GM12878 (cell line): ENCODE data around the gene HEPHL1. TPM values are rescaled to one million over a fixed set of nuclear protein-coding genes. Genes with fewer than 3 reads are reported as not detected.

Experiments used
- ATAC-seq: fragments of 200-7000 bp; cut with Tn5 transposase; 3 replicates; pipeline ENCODE4 v1.9.1; 2020; ENCODE audit warnings: mild to moderate bottlenecking, moderate library complexity
- BruUV-seq: library from RNA; stranded (reverse); fragments of 400-500 nt; replicated peaks from 2 replicates; lab custom pipeline; 2021; lab: Mats Ljungman, UMichigan
- CTCF ChIA-PET: fragments of 300-600 bp; sonication (Branson Sonifier 250); formaldehyde crosslinking; extraction: SDS; loops from one replicate; lab custom pipeline; 2021; ENCODE audit warnings: inconsistent platforms; lab: Yijun Ruan, JAX
- POLR2A ChIA-PET: fragments of 350-600 bp; formaldehyde crosslinking; extraction: SDS; loops from one replicate; lab custom pipeline; 2021; ENCODE audit warnings: inconsistent platforms; lab: Charles Lee
- RAD21 ChIA-PET: fragments of 300-600 bp; sonication (Branson Sonifier 250); formaldehyde crosslinking; loops from one replicate; lab custom pipeline; 2023; ENCODE audit warnings: antibody characterized with exemption; ENCODE audit not compliant: unreplicated experiment; lab: Charles Lee
- SMC1A ChIA-PET: fragments of 300-600 bp; sonication (Branson Sonifier 250); formaldehyde crosslinking; loops from one replicate; lab custom pipeline; 2023; ENCODE audit not compliant: unreplicated experiment, uncharacterized antibody; lab: Charles Lee
- DNase-seq: peaks from one replicate; pipeline ENCODE4 v3.0.0-alpha.2; 2011; ENCODE audit warnings: low read depth, low spot score
- FAIRE-seq: peaks from 3 replicates; lab custom pipeline; 2011; peaks lifted over from hg19 to GRCh38; lab: Jason Lieb, UNC
- H2AFZ ChIP-seq: 2 replicates; pipeline ENCODE4 v1.6.0; 2011; ENCODE audit warnings: low read depth, low read length, control low read depth; ENCODE audit not compliant: control insufficient read depth
- H3K27ac ChIP-seq: 2 replicates; pipeline ENCODE4 v1.5.1; 2011; ENCODE audit warnings: control low read depth; ENCODE audit not compliant: control insufficient read depth, insufficient read depth
- H3K27me3 ChIP-seq, 2 experiments: replicated peaks in 1 of 2; 2 replicates each; pipeline versions ENCODE4 v1.6.0 to v1.6.1; 2011; ENCODE audit warnings: low read length in 1 of 2; ENCODE audit not compliant: control insufficient read depth in 2 of 2, insufficient read depth in 2 of 2
- H3K36me3 ChIP-seq, 2 experiments: 2 replicates each; pipeline ENCODE4 v1.5.1; 2011; ENCODE audit warnings: low read length in 1 of 2; ENCODE audit not compliant: control insufficient read depth in 2 of 2, insufficient read depth in 2 of 2
- H3K4me1 ChIP-seq: 2 replicates; pipeline ENCODE4 v1.6.1; 2011; ENCODE audit warnings: mild to moderate bottlenecking, low read length, moderate library complexity, mixed read lengths; ENCODE audit not compliant: control insufficient read depth, insufficient read depth
- H3K4me2 ChIP-seq: 2 replicates; pipeline ENCODE4 v1.6.0; 2011; ENCODE audit warnings: control low read depth; ENCODE audit not compliant: control insufficient read depth, insufficient read depth
- H3K4me3 ChIP-seq: fragments of 200-600 bp; sonication (generic); 2 replicates; pipeline ENCODE4 v1.5.1; 2016
- H3K79me2 ChIP-seq: 2 replicates; pipeline ENCODE4 v1.6.0; 2011; ENCODE audit warnings: low read length; ENCODE audit not compliant: control insufficient read depth, insufficient read depth
- H3K9ac ChIP-seq: 2 replicates; pipeline ENCODE4 v1.8.0; 2011; ENCODE audit warnings: low read length, control low read depth, mixed read lengths; ENCODE audit not compliant: control insufficient read depth, insufficient read depth
- H3K9me3 ChIP-seq: replicated peaks from 3 replicates; pipeline ENCODE4 v1.5.1; 2011; ENCODE audit warnings: mild to moderate bottlenecking, low read length; ENCODE audit not compliant: control insufficient read depth, insufficient read depth
- H4K20me1 ChIP-seq: 2 replicates; pipeline ENCODE4 v1.6.0; 2011; ENCODE audit not compliant: control insufficient read depth, insufficient read depth
- EGR1 ChIP-seq, 2 experiments: IDR thresholded peaks; 1 replicate in 1 of 2; 2 replicates in 1 of 2; pipeline ENCODE4 v1.6.1; 2011 to 2012; ENCODE audit warnings: low read depth in 2 of 2, low read length in 2 of 2, borderline replicate concordance in 1 of 2, mild to moderate bottlenecking in 1 of 2, moderate library complexity in 1 of 2
- IKZF1 ChIP-seq: fragments of 450-650 bp; conservative IDR thresholded peaks from 2 replicates; pipeline ENCODE4 v1.6.1; 2017; ENCODE audit warnings: antibody characterized with exemption, mild to moderate bottlenecking
- MXI1 ChIP-seq: fragments of 150-350 bp; IDR thresholded peaks from 2 replicates; pipeline ENCODE4 v1.6.1; 2011; ENCODE audit warnings: low read depth, mild to moderate bottlenecking, inconsistent platforms, low read length, improper control_type of control experiment
- SUZ12 ChIP-seq: fragments of 200-600 bp; sonication (generic); IDR thresholded peaks from one replicate; pipeline ENCODE4 v1.6.1; 2018; ENCODE audit warnings: antibody characterized with exemption, mild to moderate bottlenecking; ENCODE audit not compliant: unreplicated experiment
- WGBS: methylation state at CpG from one replicate; pipeline ENCODE4 v1.1.6; 2016; ENCODE audit warnings: low lambda C conversion rate; ENCODE audit not compliant: insufficient replicate concordance, insufficient coverage; ENCODE audit errors: missing lambda C conversion rate; 5-methylcytosine and 5-hydroxymethylcytosine counted together
- in situ Hi-C: fragments of 300-500 bp; cut with MboI; formaldehyde crosslinking; loops from 9 replicates; pipeline ENCODE4 v1.14.3; 2018; ENCODE audit warnings: mixed read lengths
- intact Hi-C: fragments of 100-400 bp; cut with micrococcal nuclease; formaldehyde crosslinking; loops from one replicate; pipeline ENCODE4 v1.14.2; 2022; ENCODE audit not compliant: unreplicated experiment
- polyA plus RNA-seq, 11 experiments: library from polyadenylated mRNA; depleted of rRNA in 4 of 11; unstranded in 6 of 11; stranded (reverse) in 5 of 11; fragments of >200 nt; fragmentation: Nextera tagmentation in 4 of 11; fragmentation: Illumina TruSeq in 1 of 11; extraction: Ambion mirVana in 4 of 11; extraction: Trizol in 1 of 11; gene quantifications; 1 replicate in 1 of 11; 2 replicates in 10 of 11; pipeline versions ENCODE4 v1.2.1 to v1.2.3, GENCODE V29; 2011 to 2016; ENCODE audit warnings: inconsistent platforms in 2 of 11, missing spikeins in 2 of 11, low read depth in 1 of 11
- total RNA-seq, 4 experiments: library from RNA; depleted of rRNA in 3 of 4; stranded (reverse); fragments of >200 nt in 3 of 4; fragmentation: Illumina TruSeq in 1 of 4; extraction: Trizol in 1 of 4; gene quantifications; 2 replicates each; pipeline versions ENCODE4 v1.2.1 to v1.2.3, GENCODE V29; 2013 to 2021

The HEPHL1 gene
- total and polyA plus RNA-seq, 10 of the 15 experiments (the other 5 are each of a cell fraction or from before 2014, with no cell fraction given): 0.02 to 0.08 (median 0.05) TPM; not detected in 6

DNA sequence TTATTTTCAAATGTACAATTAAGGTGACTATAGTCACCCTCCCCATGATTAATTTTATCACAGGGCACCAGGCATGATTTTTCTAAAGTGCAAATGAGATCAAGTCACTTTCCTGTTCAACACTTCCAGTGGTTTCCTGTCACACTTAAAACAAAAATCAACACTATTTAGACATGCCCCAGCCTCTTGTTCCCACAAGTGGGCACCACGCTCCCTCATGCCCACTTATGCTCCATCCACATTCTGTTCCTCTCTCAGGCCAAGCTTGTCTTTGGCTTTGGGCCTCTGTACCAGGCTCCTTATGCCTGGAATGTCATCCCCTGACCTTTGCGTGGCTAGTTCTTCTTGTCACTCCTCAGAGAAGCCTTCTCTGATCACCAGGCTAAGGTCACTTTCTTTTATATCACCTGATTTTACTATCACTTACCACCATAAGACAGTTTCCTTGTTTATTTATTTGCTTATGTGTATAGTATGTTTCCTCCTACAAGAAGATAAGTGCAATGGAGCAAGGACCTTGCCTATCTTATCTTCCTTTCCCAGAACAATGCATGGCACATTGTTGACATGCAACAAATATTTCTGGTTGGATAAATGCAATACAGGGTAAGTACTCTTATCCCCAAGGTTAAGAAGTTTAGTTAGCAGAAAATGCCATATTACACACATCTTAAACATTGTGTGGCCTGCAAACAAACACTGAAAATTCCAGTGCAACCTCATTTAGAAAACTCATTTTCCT is 56.6 kb downstream of the HEPHL1 start:
- Histone ChIP-seq H3K9ac (no peak overlapping the region), H3K9me3 (no peaks in the 10 kb centered on the region), H3K4me3 (no peak overlapping the region), H3K36me3 (no peaks in the 10 kb centered on the region), H3K27ac (no peak overlapping the region), H3K4me1 (no peaks in the 10 kb centered on the region), H2AFZ (no peak overlapping the region), H3K27me3 (no peaks in the 10 kb centered on the region), H3K4me2 (no peak overlapping the region), H3K79me2 (no peaks in the 10 kb centered on the region), H4K20me1 (no peaks in the 10 kb centered on the region)
- ATAC-seq (no peak), FAIRE-seq (no peak), DNase-seq (no peak)
- SMC1A ChIA-PET: no interaction called here
- POLR2A ChIA-PET: no interaction called here
- no TSS peak for BruUV-seq
- CTCF ChIA-PET: no interaction called here
- RAD21 ChIA-PET: no interaction called here
- TF ChIP-seq MXI1: no peak
- 28% methylated on average over 2 of the region's 2 CpGs for WGBS
- intact Hi-C loops: no loop called here
- in situ Hi-C loops: no loop called here

DNA sequence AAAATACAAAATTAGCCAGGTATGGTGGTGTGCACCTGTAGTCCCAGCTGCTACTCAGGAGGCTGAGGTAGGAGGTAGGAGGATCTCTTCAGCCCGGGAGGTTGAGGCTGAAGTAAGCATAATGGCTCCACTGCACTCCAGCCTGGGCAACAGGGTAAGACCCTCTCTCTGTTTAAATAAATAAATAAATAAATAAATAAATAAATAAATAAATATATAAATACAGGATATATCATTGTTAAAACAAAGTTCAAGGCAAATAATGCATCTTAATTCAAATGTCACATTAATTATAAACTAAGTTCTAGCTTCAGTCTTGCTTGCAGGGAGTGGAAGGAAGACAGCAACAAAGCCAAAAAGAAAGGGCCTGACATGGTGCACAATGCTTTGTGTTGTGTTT is 63.0 kb downstream of the HEPHL1 start:
- Histone ChIP-seq H3K9ac (no peak overlapping the region), H3K27ac (no peak overlapping the region), H3K36me3 (no peaks in the 10 kb centered on the region), H3K27me3 (no peaks in the 10 kb centered on the region; a peak in 1 of 4 replicates), H2AFZ (no peak overlapping the region), H3K4me1 (no peaks in the 10 kb centered on the region), H3K4me2 (no peak overlapping the region), H3K79me2 (no peaks in the 10 kb centered on the region), H3K4me3 (no peak overlapping the region), H4K20me1 (no peaks in the 10 kb centered on the region), H3K9me3 (no peaks in the 10 kb centered on the region)
- POLR2A ChIA-PET: no interaction called here
- in situ Hi-C loops: no loop called here
- intact Hi-C loops: no loop called here
- TF ChIP-seq IKZF1 (no peak), EGR1 (IDR thresholded peaks at IDR 0.05; ENCODE audit: borderline replicate concordance in 1 of 2, low read depth in 2 of 2, low read length in 2 of 2) (no peak), SUZ12 (no peak)
- no TSS peak for BruUV-seq
- ATAC-seq (no peak), FAIRE-seq (no peak), DNase-seq (no peak)
- 0% methylated on average over 1 of the region's 1 CpG for WGBS
- RAD21 ChIA-PET: no interaction called here
- CTCF ChIA-PET: no interaction called here
- SMC1A ChIA-PET: no interaction called here
